Fibroblast of lung (primary cell): Measurements from ENCODE around the gene PRC1.

ENCODE experiments used
- EZH2 ChIP-seq: IDR thresholded peaks from 2 replicates; pipeline ENCODE4 v1.5.1; 2012; ENCODE audit warnings: low read length, control low read depth, mild to moderate bottlenecking; ENCODE audit errors: missing control alignments
- TF ChIP-seq, protein P1 (sequence below), 2 donors: IDR thresholded peaks in 1 of 2; conservative IDR thresholded peaks in 1 of 2; 1 replicate in 1 of 2; 2 replicates in 1 of 2; pipeline ENCODE4 v1.5.1; 2011 to 2012; ENCODE audit warnings: low read length in 2 of 2, control low read depth in 1 of 2, inconsistent platforms in 1 of 2, low read depth in 1 of 2, mild to moderate bottlenecking in 1 of 2

DNA sequence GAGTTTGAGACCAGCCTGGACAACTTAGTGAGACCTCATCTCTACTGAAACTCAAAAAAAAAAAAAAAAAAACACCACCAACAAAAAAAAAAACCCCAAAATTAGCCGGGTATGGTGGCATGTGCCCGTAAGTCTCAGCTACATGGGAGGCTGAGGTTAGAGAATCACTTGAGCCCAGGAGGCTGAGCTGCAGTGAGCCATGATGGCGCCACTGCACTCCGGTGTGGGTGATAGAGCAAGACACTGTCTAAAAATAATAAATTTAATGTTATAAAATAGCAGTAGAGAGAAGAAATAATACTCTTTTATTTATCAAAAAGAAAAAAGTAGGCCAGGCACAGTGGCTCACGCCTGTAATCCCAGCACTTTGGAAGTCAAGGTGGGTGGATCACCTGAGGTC is 22.2 kb downstream of the PRC1 start:
- TF ChIP-seq, protein P1, sequence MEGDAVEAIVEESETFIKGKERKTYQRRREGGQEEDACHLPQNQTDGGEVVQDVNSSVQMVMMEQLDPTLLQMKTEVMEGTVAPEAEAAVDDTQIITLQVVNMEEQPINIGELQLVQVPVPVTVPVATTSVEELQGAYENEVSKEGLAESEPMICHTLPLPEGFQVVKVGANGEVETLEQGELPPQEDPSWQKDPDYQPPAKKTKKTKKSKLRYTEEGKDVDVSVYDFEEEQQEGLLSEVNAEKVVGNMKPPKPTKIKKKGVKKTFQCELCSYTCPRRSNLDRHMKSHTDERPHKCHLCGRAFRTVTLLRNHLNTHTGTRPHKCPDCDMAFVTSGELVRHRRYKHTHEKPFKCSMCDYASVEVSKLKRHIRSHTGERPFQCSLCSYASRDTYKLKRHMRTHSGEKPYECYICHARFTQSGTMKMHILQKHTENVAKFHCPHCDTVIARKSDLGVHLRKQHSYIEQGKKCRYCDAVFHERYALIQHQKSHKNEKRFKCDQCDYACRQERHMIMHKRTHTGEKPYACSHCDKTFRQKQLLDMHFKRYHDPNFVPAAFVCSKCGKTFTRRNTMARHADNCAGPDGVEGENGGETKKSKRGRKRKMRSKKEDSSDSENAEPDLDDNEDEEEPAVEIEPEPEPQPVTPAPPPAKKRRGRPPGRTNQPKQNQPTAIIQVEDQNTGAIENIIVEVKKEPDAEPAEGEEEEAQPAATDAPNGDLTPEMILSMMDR (conservative IDR thresholded peaks at IDR 0.05 in 1 of 2, IDR thresholded peaks at IDR 0.05 in 1 of 2; ENCODE audit: low read depth in 1 of 2, low read length in 2 of 2), result no peak
- TF ChIP-seq EZH2, result no peak
